Fibroblast of skin of scalp (primary cell): ENCODE results near the gene DYNC1H1.

Experiments used
- DNase-seq: peaks from one replicate; pipeline ENCODE4 v3.0.0-alpha.2; 2013

The DYNC1H1 gene

GRCh38 chr14:102000902-102001301 lies 36.5 kb downstream of the DYNC1H1 start:
- DNase-seq, result no peak

GRCh38 chr14:102005336-102005735 lies 41.0 kb downstream of the DYNC1H1 start:
- DNase-seq, result no peak

GRCh38 chr14:102007916-102008418 lies 43.6 kb downstream of the DYNC1H1 start:
- no peak for DNase-seq

- DNase-seq, result no peak
These were observed 44.5 kb downstream of the DYNC1H1 start for GRCh38 chr14:102008891-102009290.

GRCh38 chr14:102011631-102012030 lies 47.3 kb downstream of the DYNC1H1 start:
- DNase-seq, result no peak

GRCh38 chr14:102012336-102012735 lies 48.0 kb downstream of the DYNC1H1 start:
- no peak for DNase-seq

GRCh38 chr14:102013669-102014200 lies 49.4 kb downstream of the DYNC1H1 start:
- no peak for DNase-seq

GRCh38 chr14:102015045-102015685 lies 50.8 kb downstream of the DYNC1H1 start:
- no peak for DNase-seq

GRCh38 chr14:102015771-102016170 lies 51.4 kb downstream of the DYNC1H1 start:
- DNase-seq, result no peak

- DNase-seq, result no peak
These were observed 52.2 kb downstream of the DYNC1H1 start for GRCh38 chr14:102016420-102017090.

GRCh38 chr14:102018251-102018650 lies 53.9 kb downstream of the DYNC1H1 start:
- no peak for DNase-seq

- DNase-seq, result no peak
These were observed 54.7 kb downstream of the DYNC1H1 start for GRCh38 chr14:102019006-102019540.

- DNase-seq, result peak; percentile 31
These were observed 55.9 kb downstream of the DYNC1H1 start for GRCh38 chr14:102020058-102020971.

GRCh38 chr14:102026934-102027333 lies 62.6 kb downstream of the DYNC1H1 start:
- DNase-seq, result no peak

GRCh38 chr14:102027951-102028350 lies 63.6 kb downstream of the DYNC1H1 start:
- DNase-seq, result no peak

GRCh38 chr14:102028733-102029132 lies 64.4 kb downstream of the DYNC1H1 start:
- peak; percentile 75 for DNase-seq

- no peak for DNase-seq
These were observed 65.6 kb downstream of the DYNC1H1 start for GRCh38 chr14:102029956-102030355.

GRCh38 chr14:102033241-102033640 lies 68.9 kb downstream of the DYNC1H1 start:
- no peak for DNase-seq

GRCh38 chr14:102034301-102034700 lies 69.9 kb downstream of the DYNC1H1 start:
- no peak for DNase-seq

- DNase-seq, result no peak
These were observed 71.5 kb downstream of the DYNC1H1 start for GRCh38 chr14:102035914-102036313.

GRCh38 chr14:102037686-102038085 lies 73.3 kb downstream of the DYNC1H1 start:
- DNase-seq, result no peak

GRCh38 chr14:102039157-102039556 lies 74.8 kb downstream of the DYNC1H1 start:
- DNase-seq, result no peak

GRCh38 chr14:102040153-102040552 lies 75.8 kb downstream of the DYNC1H1 start:
- DNase-seq, result no peak
